HTERT RPE-1 (cell line): ENCODE results near the gene DDX50.
"Not testable (repeated sequence)": the region's sequence is repeated elsewhere in the genome, so short reads cannot be mapped to it uniquely, and the experiment has no call there.

Experiments
- in situ Hi-C: fragments of 300-500 bp; cut with MboI; formaldehyde crosslinking; loops from 4 replicates; pipeline ENCODE4 v1.14.3; 2020; ENCODE audit warnings: low sequenced_read_pairs

DDX50 gene, protein sequence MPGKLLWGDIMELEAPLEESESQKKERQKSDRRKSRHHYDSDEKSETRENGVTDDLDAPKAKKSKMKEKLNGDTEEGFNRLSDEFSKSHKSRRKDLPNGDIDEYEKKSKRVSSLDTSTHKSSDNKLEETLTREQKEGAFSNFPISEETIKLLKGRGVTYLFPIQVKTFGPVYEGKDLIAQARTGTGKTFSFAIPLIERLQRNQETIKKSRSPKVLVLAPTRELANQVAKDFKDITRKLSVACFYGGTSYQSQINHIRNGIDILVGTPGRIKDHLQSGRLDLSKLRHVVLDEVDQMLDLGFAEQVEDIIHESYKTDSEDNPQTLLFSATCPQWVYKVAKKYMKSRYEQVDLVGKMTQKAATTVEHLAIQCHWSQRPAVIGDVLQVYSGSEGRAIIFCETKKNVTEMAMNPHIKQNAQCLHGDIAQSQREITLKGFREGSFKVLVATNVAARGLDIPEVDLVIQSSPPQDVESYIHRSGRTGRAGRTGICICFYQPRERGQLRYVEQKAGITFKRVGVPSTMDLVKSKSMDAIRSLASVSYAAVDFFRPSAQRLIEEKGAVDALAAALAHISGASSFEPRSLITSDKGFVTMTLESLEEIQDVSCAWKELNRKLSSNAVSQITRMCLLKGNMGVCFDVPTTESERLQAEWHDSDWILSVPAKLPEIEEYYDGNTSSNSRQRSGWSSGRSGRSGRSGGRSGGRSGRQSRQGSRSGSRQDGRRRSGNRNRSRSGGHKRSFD

DNA sequence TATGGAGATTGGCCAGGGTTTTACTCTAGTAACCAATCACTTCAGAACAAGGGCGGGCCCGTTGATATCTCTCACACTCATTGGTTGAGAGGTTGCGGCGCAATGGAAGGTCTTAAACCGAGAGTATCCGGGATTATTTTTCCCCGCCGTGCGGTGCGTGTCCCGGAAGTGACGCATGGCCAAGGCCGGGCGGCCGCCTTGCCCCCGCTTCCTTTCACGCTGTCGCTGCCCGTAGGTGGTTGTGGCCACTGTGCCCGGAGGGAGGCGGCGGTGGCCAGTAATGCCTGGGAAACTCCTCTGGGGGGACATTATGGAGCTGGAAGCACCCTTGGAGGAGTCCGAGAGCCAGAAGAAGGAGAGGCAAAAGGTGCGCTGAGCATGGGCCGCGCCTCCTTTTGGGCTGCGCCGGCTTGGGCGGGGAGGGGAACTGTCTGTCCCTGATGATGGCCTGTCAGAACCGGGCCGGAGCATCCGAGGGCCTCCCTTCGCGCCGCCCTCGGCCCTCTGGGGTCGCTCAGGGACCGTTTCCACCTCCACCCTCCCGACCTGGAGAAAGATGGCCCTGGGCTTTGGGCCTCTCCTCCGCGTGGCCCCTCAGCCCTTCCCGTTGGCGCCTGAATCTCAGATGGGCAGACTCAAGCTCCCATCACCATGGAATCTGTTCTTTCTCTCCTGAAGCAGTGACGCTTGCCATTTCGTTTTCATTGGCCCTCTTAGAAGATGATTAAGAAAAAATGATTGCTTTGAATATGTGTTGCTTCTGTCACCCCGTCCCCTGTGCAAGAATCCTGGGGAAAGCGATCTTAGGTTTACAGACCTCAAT lies at the start of gene DDX50:
DDX50 (plus strand) TSS at position 211 of the 823 bp plus-strand sequence; CDS start at position 281, 70 bp downstream.
- in situ Hi-C loops: no loop called here

DNA sequence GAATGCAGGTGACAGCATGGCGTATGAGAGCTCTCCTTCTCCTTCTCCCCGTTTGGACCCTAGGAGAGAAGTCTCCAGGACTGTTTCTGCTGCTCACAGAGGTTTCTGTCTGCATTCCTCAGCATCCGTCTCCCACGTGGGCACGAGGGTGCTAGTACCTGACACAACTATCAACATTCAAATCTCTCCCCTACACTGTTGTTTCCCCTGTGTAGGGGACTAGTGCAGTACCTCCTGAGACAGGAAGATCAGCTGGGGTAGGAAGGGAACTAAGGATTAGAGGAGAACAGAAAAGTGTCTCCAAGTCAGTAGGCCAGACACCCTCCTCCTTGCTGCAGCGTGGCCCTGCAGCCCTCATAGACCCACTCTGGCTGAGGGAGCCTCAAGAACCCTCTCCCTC lies 44.8 kb upstream of the DDX50 start:
- in situ Hi-C loops: no loop called here

DNA sequence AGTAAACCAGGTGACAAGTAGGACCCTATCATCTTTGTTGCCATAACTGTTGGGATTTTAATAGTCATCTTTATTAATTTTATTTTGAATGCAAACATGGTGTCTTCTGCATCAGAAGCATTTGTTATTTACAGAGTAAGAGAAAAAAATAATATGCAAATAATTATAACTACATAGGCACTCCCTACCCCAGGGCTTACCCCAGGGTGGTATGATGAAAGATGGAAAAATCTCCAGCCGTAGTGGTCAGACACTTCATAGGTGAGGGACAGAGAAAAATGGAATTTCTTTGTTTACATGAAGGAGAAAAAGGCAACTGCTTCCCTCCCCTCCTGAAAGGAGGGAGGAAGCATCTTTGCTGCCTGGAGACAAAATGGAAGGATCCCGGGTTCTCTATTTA lies 44.1 kb upstream of the DDX50 start:
- in situ Hi-C loops: no loop called here

DNA sequence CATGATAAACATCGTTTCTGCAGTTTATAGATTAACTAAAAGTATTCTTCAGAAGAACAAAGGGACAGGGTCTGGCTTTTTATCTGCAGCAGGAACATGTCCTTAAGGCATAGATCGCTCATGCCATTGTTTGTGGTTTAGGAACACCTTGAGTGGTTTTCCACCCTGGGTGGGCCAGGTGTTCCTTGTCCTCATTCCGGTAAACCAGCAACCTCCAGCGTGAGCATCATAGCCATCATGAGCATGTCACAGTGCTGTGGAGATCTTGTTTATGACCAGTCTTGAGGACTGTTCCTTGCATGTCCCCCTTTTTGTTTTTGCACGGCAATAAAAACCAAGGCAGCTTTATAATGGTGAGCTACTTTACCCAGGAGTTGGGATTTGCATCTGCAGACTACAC lies 39.9 kb upstream of the DDX50 start:
- in situ Hi-C loops: no loop called here

DNA sequence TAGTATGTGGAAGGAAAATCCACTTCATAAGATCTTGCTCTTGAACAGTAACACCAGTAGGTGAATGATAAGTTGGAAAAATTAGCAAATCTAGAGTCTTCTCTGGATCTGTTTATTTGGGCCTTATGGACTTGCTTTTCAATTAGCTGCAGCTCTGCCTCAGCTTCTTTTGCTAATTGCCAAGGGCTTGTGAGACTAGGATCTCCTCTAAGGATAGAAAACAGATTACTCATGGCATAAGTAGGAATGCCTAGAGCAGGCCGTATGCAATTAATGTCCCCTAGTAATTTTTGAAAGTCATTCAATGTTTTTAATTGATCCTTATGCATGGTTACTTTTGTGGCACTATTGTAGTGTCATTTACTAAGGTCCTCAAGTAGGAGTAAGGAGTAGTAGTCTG lies 36.5 kb upstream of the DDX50 start:
- in situ Hi-C loops: no loop called here

DNA sequence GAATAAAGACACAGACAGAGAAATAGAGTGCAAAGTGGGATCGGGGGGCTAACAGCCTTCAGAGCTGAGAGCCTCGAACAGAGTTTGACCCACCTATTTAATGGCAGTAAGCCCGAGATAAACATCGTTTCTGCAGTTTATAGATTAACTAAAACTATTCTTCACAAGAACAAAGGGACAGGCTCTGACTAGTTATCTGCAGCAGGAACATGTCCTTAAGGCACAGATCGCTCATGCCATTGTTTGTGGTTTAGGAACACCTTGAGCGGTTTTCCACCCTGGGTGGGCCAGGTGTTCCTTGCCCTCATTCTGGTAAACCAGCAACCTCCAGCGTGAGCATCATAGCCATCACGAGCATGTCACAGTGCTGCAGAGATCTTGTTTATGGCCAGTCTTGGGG lies 32.9 kb upstream of the DDX50 start:
- in situ Hi-C loops: not testable (repeated sequence)

DNA sequence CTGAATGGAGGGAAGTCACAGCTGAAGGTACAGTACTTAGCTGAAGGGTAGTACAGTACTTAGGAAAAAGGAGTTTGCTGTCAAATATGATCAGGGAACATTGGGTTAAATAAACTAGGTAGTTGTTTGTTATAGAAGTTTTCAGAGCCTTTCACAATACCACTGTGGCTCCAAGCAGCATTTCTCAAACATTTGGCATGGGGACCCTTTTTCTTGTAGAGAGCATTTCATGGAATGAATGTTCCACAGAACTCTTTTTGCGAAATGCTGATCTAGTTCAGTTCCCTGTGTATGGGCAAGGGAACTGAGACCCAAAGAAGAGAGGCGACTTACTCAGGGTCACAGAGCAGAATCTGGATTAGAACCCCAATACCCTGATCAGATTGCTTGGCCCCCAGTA lies 31.5 kb upstream of the DDX50 start:
- in situ Hi-C loops: no loop called here

DNA sequence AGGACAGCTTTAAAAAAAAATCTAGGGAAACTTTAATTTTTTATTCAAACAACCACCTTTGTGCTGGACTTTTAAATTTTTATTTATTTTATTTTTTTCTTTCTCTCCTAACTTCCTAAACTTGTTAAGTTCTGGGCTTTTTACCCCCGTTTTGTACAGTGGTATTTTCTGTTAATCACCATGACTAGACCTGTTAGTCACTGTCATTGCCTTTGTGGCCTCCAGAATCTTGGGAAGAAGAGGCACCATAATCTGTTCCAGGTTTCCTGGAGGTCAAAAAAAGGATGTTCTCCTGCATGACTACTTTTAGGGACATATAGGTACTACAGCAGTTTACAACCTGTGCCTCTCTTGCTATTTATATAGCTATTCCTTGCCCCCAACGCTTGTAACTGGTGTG lies 31.1 kb upstream of the DDX50 start:
- in situ Hi-C loops: no loop called here

DNA sequence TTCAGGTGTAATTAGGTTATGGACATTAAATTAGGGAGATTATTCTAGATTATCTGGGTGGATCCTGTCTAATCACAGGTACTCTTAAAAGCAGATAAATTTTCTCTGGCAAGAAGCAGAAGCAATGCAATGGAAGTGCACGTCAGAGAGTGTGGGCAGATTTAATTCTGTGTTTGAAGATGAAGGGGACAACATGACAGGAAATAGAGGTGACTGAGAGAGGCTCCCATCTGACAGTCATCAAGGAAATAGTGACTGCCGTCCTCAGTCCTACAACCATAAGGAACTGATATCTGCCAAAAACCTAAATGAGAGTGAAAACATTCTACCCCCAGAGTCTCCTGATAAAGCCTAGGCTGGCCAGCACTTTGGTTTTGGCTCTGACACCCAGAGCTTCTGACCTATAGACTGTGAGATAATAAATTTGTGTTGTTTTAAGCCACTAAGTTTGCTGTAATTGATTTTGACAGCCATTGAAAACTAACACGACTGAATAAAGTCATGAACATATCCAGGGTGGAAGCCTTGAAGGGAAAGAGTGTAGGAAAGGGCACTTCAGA lies 30.5 kb upstream of the DDX50 start:
- in situ Hi-C loops: no loop called here

DNA sequence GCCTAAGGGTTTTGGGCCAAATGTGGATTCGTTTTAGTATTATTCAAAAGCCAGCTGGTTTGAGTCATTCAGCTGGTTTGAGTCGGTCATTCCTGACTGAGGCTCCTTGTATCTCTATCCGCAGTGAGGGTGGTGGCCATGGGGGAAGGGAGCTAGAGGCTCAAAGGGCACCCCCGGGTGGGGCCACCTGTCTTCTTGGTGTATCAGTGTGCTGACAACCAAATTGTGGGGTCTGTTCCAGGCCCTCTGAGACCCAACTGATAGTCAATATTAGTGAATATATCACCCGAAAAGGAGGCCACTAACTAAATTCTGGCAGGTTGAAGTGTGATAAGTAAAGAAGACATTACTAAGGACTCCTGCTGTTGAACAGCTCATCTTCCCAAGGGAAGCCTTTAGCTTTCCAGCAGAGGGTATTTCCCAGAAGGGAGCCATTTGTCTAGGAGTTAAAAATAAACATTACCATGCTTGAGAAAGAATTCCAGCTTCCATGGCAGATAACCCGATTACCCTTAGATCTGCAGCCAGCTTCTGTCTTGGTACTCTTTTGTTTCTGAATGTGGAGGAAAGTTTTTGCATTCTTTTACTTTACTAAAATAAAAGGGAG lies 29.9 kb upstream of the DDX50 start:
- in situ Hi-C loops: no loop called here

DNA sequence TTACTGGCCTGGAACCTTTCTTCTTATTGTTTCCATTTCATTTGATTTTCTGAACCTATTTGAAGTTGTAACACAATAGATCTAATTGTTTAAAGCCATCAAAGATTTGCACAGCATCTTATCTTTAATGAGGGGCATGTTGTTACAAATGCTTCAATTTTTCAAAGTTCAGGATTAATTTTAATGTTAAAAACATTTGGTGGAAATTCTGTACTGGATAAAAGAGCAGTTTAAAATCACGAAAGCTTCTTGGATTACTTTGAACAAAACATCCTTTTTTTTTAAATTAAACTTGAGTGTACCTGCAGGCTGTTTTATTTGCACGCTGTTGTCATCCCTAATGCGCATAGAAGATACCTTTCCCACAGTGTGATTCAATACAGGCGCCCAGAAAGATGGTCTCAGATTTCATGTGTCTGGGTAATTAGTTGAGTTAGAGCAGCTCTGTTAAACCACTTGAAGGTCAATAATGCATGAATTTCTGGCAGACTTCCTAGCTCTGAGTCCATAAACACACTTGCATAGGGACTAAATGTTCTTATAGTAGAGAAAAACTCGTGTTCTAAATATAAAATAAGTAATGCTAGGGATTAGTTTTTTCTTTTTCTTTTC lies 29.3 kb upstream of the DDX50 start:
- in situ Hi-C loops: no loop called here

DNA sequence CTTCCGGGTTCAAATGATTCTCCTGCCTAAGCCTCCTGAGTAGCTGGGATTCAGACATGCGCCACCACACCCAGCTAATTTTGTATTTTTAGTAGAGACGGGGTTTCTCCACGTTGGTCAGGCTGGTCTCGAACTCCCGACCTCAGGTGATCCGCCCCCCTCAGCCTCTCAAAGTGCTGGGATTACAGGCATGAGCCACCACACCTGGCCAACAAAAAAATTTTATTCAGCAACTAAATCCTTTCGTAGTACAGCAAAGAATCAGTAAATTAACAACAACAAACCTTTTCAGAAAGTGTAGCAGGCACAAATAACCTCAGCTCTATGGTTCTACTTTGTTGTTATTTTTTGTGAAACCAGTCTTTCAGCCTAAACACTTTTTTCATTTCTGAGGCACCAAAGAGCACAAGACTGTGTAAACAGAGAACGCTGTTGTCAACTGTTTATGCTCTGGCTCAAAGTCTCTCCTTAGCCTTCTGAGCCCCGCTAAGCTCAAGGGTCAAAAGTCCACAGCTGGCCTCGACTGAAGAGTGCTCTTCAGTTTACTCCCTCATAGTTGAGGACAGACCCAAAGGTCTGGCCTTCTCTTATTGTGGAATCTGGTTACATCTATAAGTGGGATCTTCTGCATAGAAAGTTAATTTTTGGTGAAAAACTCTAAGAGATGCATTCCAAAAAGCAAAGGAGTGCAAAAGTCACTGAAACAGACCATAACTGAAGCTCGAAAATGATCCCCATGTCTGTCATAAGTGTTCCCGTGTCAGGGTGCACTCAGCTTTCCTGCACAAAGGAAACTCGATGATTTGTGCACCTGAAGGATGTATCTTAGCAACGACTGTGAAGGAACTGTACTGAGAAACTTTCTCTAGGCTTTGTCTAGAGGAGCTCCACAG lies 24.6 kb upstream of the DDX50 start:
- in situ Hi-C loops: no loop called here

DNA sequence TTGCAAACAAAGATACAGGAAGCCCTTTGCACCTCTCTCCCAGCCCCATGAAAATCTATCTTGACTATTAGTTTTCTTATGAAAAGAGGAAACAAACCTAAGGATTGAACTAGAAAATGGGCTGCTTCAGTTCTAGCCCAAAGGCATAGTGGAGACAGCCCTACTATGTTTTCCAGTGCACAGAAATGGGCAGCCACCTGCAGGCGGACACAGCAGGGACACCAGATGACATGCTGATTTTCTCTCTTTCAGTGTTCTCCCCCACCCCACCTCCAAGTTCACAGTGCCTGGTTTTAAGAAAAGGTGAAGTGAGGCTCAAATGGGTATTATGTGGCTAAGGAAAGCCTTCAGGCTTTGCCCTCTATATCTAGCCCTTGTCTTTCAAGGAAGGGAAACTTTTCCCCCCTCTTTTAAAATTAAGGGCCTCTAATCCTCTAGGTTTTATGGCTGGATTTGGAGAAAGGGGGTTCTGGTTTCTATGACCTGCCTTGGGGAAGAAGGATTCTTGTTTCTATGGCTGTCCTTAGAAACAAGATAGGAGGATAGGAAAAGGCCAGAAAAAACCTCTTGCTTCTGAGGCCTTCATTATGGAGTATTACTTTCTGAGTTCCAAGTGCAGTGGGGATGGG lies 23.5 kb upstream of the DDX50 start:
- in situ Hi-C loops: no loop called here

DNA sequence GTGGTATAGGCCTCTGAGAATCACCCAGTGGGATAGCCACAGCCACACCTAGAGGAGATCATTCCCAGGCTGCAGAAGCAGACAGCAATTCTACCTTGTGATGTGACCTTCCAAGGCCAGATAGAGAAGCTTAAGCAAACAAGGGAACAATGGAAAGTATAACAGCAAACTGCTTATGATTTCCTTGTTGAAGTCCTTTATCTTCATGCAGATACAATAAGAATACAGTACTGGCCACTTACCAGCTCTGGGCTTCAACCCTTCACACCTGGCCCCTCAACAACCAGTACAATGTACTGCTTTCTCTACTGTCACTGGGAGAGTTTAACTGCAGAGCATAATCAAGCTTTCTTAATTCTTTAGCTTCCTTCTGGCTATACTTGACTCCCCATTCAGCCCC lies 22.6 kb upstream of the DDX50 start:
- in situ Hi-C loops: no loop called here

DNA sequence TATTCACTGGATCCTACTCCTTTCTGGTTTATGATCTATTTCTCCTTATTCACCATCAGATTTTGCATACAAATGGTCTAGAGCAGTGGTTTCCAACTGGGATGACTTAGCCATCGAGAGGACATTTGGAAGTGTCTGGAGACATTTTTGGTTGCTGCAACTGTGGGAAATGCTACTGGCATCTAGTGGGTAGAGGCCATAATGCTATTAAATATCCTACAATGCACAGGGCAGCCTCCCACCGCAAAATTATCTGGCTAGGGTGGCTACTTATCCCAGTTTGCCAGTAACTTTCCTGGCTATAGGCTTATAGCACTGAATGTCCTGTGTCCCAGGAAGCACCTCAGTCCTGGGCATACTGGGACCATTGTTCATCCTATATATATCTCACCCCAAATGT lies 21.5 kb upstream of the DDX50 start:
- in situ Hi-C loops: no loop called here

DNA sequence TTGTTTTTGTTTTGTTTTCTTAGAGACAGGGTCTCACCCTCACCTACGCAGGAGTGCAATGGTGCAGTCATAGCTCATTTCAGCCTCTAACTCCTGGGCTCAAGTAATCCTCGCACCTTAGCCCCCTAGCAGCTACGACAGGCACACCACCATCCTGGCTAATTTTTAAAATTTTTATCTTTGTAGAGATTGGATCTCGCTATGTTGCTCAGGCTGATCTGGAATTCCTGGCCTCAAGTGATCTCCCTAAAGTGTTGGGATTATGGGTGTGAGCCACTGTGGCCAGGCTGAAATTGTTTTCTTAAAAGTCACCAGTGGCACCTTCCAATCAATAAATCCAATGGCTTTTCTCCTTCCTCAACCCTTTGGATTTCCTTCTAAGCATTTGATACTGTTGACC lies 20.9 kb upstream of the DDX50 start:
- in situ Hi-C loops: no loop called here

DNA sequence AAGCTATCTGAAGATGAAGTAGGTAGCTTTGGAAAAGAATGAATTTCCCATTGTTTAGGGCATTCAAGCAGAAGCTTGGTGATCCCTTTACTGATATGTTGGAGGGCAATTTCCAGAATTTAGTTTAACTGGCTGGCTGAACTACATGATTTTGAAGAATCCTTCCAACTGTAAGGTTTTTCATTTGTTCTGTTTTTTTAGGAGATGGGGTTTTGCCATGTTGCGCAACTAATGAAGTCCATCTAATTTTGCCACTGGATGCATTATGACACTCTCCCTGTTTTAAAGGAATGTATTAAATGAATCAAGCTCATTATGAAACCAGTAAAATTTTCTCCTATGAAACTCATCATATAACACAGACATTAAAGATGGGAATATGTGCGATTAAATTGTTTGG lies 6.1 kb upstream of the DDX50 start:
- in situ Hi-C loops: no loop called here

DNA sequence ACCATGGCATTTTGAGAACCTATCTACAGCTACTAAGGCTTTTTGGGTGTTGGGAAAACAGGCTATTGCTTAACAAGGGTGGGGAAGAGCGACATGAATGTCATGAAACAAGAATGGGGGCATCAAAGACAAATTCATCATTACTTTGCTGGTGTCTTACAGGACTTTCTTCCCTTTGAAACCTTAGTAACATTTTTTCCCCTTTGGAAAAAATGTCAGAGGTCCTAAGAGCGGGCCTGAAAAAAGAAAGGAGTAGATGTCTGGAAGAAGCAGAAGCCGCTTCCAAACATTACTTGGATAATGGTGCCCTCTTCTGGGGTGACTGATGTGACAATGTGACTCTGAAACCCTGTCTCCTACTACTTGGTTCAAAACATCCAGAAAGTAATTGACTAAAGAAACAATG lies 3.8 kb upstream of the DDX50 start:
- in situ Hi-C loops: no loop called here

DNA sequence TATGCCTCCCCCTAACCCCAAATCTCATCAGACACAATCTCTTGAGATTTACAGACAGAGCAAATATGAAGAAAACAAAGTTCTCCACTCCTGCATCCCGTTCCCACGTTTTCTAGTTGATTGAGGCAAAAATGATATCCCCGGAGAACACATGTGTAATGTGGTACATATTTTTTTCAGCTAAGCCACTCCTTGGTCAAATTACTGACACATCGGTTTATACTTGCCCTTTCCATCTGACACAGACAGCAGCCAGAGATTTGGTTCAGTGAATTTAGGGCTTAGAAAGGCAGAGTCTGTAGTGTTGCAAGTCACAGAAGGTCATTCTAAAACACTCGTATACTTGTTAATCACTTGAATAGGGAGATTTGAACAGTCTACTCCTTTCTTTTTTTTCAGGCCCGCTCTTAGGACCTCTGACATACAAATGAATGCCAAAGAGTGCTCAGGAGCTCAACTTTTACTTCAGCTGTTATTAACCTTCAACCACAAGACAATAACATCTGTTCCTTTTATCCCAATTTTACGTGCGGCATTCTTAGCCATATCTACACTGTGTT lies 1.8 kb upstream of the DDX50 start:
- in situ Hi-C loops: no loop called here
